HFF-Myc (cell line): ENCODE results near the gene NUBP2.
A peak's percentile ranks its signal among the peaks of the same experiment; 100 is the strongest.

Experiments
- DNase-seq: peaks from one replicate; pipeline ENCODE4 v3.0.0-alpha.2; 2011; ENCODE audit warnings: low read depth; ENCODE audit errors: extremely low read depth
- H3K4me3 ChIP-seq: replicated peaks from 2 replicates; pipeline ENCODE4 v1.5.1; 2011; ENCODE audit warnings: low read depth, mild to moderate bottlenecking, control low read depth, low read length
- TF ChIP-seq, protein P1 (sequence below): IDR thresholded peaks from 2 replicates; pipeline ENCODE4 v1.5.1; 2012; ENCODE audit warnings: mild to moderate bottlenecking, low read depth, low read length, control low read depth; ENCODE audit errors: missing control alignments

The NUBP2 gene

GRCh38 chr16:1822801-1823200, 40.0 kb downstream of the NUBP2 start:
- DNase-seq, result no peak

GRCh38 chr16:1823821-1824220, 41.1 kb downstream of the NUBP2 start:
- no peak overlapping the region for H3K4me3 ChIP-seq
- no peak for DNase-seq
- TF ChIP-seq, protein P1, sequence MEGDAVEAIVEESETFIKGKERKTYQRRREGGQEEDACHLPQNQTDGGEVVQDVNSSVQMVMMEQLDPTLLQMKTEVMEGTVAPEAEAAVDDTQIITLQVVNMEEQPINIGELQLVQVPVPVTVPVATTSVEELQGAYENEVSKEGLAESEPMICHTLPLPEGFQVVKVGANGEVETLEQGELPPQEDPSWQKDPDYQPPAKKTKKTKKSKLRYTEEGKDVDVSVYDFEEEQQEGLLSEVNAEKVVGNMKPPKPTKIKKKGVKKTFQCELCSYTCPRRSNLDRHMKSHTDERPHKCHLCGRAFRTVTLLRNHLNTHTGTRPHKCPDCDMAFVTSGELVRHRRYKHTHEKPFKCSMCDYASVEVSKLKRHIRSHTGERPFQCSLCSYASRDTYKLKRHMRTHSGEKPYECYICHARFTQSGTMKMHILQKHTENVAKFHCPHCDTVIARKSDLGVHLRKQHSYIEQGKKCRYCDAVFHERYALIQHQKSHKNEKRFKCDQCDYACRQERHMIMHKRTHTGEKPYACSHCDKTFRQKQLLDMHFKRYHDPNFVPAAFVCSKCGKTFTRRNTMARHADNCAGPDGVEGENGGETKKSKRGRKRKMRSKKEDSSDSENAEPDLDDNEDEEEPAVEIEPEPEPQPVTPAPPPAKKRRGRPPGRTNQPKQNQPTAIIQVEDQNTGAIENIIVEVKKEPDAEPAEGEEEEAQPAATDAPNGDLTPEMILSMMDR, result peak; percentile 9

More at GRCh38 chr16:1822801-1823200, 40.0 kb downstream of the NUBP2 start:
- TF ChIP-seq, protein P1, result no peak
- H3K4me3 ChIP-seq, result no peak overlapping the region

- peak overlapping the region; percentile 99 for H3K4me3 ChIP-seq
- no peak for DNase-seq
- TF ChIP-seq, protein P1, result no peak
Observed at GRCh38 chr16:1825381-1825863, 42.7 kb downstream of the NUBP2 start.

DNA sequence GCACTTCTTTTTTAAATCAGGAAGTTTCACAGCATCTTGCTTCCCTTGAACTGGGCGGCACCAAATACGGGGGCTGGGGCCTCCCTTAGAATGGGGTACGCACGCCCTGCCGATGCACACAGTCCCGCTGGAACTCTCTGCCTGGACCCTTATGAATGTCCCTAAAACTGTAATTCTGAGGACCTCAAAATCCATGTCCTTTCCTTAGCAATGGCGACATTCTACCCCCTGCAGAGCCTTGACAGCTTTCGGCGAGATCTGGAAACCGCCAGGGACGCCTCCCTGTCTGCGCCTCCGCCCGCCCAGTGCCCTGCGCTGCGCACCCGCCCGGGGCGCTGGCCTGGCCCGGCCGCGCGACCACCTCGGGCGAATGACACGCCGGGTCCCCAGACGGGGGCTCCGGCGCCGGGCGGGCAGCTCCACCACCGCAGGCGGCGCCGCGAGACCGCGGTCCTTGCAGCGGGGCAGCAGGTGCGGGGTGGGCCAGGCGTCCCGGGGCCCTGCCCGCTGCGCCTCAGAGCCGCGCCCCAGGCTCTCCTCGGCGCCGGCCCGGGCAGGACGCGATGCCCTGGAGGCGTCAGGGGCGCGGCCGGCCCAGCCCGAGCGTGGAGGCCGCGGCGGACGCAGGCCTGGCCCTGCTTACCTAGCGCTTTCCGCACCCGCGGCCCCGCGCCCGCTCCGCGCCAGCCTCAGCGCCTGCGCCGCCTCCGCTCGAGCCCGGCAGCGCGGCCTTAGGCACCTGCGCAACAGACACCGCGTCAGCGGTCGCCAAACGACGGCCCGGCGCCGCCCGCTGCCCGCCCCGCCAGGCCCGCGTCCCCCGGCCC, 43.3 kb downstream of the NUBP2 start:
- H3K4me3 ChIP-seq, result peak overlapping the region; percentile 99
- TF ChIP-seq, protein P1, result no peak
- no peak for DNase-seq

DNA sequence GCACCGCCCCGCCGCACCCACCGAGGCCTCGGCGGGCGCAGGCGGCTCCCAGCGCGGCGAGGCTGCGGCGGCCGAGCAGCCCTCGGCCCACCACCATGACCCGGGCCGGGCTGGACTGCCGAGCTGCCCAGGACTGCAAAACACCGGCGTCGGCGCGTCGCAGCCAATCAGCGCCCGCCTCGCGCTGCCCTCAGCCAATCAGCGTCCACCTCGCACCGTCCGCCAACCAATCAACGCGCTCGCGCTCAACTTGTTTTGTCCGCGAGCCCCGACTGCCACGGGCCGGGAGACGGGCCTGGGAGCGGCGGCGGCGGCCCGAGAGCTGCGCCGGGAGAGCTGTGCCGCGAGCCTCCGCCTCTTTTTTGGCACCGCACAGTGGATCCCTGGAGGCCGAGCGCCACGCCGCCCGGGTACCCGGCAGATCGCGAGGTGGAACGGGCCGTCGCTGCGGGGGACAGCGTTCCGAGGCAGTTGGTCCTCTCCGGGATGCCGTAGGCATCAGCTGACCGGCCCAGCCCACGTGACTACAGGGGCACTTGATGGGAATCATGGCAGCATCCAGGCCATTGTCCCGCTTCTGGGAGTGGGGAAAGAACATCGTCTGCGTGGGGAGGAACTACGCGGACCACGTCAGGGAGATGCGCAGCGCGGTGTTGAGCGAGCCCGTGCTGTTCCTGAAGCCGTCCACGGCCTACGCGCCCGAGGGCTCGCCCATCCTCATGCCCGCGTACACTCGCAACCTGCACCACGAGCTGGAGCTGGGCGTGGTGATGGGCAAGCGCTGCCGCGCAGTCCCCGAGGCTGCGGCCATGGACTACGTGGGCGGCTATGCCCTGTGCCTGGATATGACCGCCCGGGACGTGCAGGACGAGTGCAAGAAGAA, 44.2 kb downstream of the NUBP2 start, which contains the start of the genes FAHD1 and HAGH:
FAHD1 (plus strand) TSS at position 516 of the 883 bp plus-strand sequence; CDS start at position 549, 33 bp downstream.
HAGH (minus strand) TSS at position 135 of the 883 bp plus-strand sequence; CDS start at position 97, 38 bp downstream.
- peak; percentile 71 for DNase-seq
- TF ChIP-seq, protein P1, result no peak
- peak within 1 kb of the TSS; percentile 99 for H3K4me3 ChIP-seq

DNA sequence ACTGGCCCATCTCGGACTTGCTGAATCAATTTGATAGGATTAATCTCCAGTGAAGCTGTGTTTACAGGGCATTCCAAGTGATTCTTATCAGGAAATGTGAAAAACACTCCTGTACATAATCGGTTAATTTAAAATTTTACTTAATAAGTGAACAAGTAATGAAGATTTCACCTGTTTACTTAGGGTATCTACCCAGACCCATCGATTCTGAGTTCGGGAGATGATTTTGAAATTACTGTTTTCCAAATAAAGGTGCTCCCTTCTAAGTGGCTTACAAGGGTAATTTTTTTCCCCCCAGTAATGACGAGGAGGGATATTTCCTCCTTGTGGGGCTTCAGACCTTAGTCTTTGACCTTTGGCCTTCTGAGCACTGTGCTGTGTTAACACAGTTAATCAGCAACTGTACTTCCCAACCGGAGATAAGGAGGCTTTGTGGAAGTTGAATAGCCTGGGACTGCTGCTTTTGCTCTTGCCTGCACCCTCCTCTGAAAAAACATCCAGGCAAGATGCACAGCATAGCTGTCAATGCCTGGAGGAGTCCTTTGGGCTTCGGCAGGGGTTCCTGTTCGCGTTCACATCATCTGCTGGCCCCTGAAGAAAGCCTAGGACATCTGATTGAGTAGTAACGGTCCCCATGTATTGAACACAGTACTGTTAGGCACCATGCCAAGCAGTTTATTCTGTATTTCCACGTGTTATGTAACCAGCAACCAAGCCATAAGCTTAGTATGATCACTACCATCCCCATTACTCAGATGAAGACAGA, 46.1 kb downstream of the NUBP2 start:
- no peak for DNase-seq
- H3K4me3 ChIP-seq, result peak overlapping the region; percentile 99
- TF ChIP-seq, protein P1, result no peak
